ENCODE measurements around the gene CAMTA1. TPM values are rescaled to one million over a fixed set of nuclear protein-coding genes. Genes with fewer than 3 reads are reported as not detected.
A peak's percentile ranks its signal among the peaks of the same experiment; 100 is the strongest.

The CAMTA1 gene
- total and polyA plus RNA-seq, 4 donors = 90.5 to 236 (median 195) TPM

GRCh38 chr1:7624791-7625355 lies 839.6 kb downstream of the CAMTA1 start:
- DNase-seq (ENCODE audit: low read depth in 4 of 6, low spot score in 6 of 6) = no peak
- Histone ChIP-seq H3K27ac (ENCODE audit: low read depth, low read length) (no peak overlapping the region), H3K4me1 (ENCODE audit: control insufficient read depth, insufficient read depth, low read length) (peaks cover 60% of the 10 kb centered on the region), H3K9me3 (ENCODE audit: control insufficient read depth, insufficient read depth, low read length) (no peaks in the 10 kb centered on the region), H3K27me3 (ENCODE audit: control insufficient read depth, insufficient read depth, low read length) (no peaks in the 10 kb centered on the region), H3K36me3 (ENCODE audit: control insufficient read depth, insufficient read depth, low read length) (no peaks in the 10 kb centered on the region), H3K4me3 (ENCODE audit: low read depth, low read length) (no peak overlapping the region)
- WGBS (ENCODE audit: insufficient coverage) = 86% methylated on average over 7 of the region's 7 CpGs

GRCh38 chr1:7625401-7625800 lies 840.1 kb downstream of the CAMTA1 start:
- no peaks in the 10 kb centered on the region for H3K27me3 ChIP-seq (ENCODE audit: control insufficient read depth, insufficient read depth, low read length)
- 92% methylated on average over 12 of the region's 12 CpGs for WGBS (ENCODE audit: insufficient coverage)

GRCh38 chr1:7628273-7628672 lies 843.0 kb downstream of the CAMTA1 start:
- WGBS (ENCODE audit: insufficient coverage) = 83% methylated on average over 4 of the region's 4 CpGs
- Histone ChIP-seq H3K9me3 (ENCODE audit: control insufficient read depth, insufficient read depth, low read length) (no peaks in the 10 kb centered on the region), H3K27me3 (ENCODE audit: control insufficient read depth, insufficient read depth, low read length) (no peaks in the 10 kb centered on the region), H3K4me3 (ENCODE audit: low read depth, low read length) (no peak overlapping the region), H3K27ac (ENCODE audit: low read depth, low read length) (no peak overlapping the region), H3K4me1 (ENCODE audit: control insufficient read depth, insufficient read depth, low read length) (peaks cover 74% of the 10 kb centered on the region), H3K36me3 (ENCODE audit: control insufficient read depth, insufficient read depth, low read length) (peaks cover 16% of the 10 kb centered on the region)
- DNase-seq (ENCODE audit: low read depth in 4 of 6, low spot score in 6 of 6) = no peak

More at GRCh38 chr1:7625401-7625800, 840.1 kb downstream of the CAMTA1 start:
- Histone ChIP-seq H3K36me3 (ENCODE audit: control insufficient read depth, insufficient read depth, low read length) (peaks cover under 1% of the 10 kb centered on the region), H3K4me3 (ENCODE audit: low read depth, low read length) (no peak overlapping the region), H3K4me1 (ENCODE audit: control insufficient read depth, insufficient read depth, low read length) (peaks cover 64% of the 10 kb centered on the region), H3K9me3 (ENCODE audit: control insufficient read depth, insufficient read depth, low read length) (no peaks in the 10 kb centered on the region), H3K27ac (ENCODE audit: low read depth, low read length) (no peak overlapping the region)
- DNase-seq (ENCODE audit: low read depth in 4 of 6, low spot score in 6 of 6) = no peak

- H3K27me3 ChIP-seq (ENCODE audit: control insufficient read depth, insufficient read depth, low read length) = no peaks in the 10 kb centered on the region
- peaks cover 19% of the 10 kb centered on the region for H3K36me3 ChIP-seq (ENCODE audit: control insufficient read depth, insufficient read depth, low read length)
- no peak overlapping the region for H3K4me3 ChIP-seq (ENCODE audit: low read depth, low read length)
- DNase-seq (ENCODE audit: low read depth in 4 of 6, low spot score in 6 of 6) = no peak
- 73% methylated on average over 5 of the region's 8 CpGs for WGBS (ENCODE audit: insufficient coverage)
- no peak overlapping the region for H3K27ac ChIP-seq (ENCODE audit: low read depth, low read length)
- H3K4me1 ChIP-seq (ENCODE audit: control insufficient read depth, insufficient read depth, low read length) = peaks cover 71% of the 10 kb centered on the region
- H3K9me3 ChIP-seq (ENCODE audit: control insufficient read depth, insufficient read depth, low read length) = no peaks in the 10 kb centered on the region
These were observed 843.8 kb downstream of the CAMTA1 start for GRCh38 chr1:7629011-7629410.

GRCh38 chr1:7629465-7630195 lies 844.4 kb downstream of the CAMTA1 start:
- no peak overlapping the region for H3K4me3 ChIP-seq (ENCODE audit: low read depth, low read length)
- H3K36me3 ChIP-seq (ENCODE audit: control insufficient read depth, insufficient read depth, low read length) = peaks cover 21% of the 10 kb centered on the region
- H3K27me3 ChIP-seq (ENCODE audit: control insufficient read depth, insufficient read depth, low read length) = no peaks in the 10 kb centered on the region
- no peaks in the 10 kb centered on the region for H3K9me3 ChIP-seq (ENCODE audit: control insufficient read depth, insufficient read depth, low read length)
- H3K27ac ChIP-seq (ENCODE audit: low read depth, low read length) = no peak overlapping the region
- 80% methylated on average over 18 of the region's 22 CpGs for WGBS (ENCODE audit: insufficient coverage)
- peak in 1 of 6 donors; percentile 58 for DNase-seq (ENCODE audit: low read depth in 4 of 6, low spot score in 6 of 6)
- H3K4me1 ChIP-seq (ENCODE audit: control insufficient read depth, insufficient read depth, low read length) = peaks cover 64% of the 10 kb centered on the region

GRCh38 chr1:7630378-7630777 lies 845.1 kb downstream of the CAMTA1 start:
- no peaks in the 10 kb centered on the region for H3K27me3 ChIP-seq (ENCODE audit: control insufficient read depth, insufficient read depth, low read length)
- WGBS (ENCODE audit: insufficient coverage) = 60% methylated on average over 5 of the region's 8 CpGs
- peak in 1 of 6 donors; percentile 73 for DNase-seq (ENCODE audit: low read depth in 4 of 6, low spot score in 6 of 6)
- peaks cover 57% of the 10 kb centered on the region for H3K4me1 ChIP-seq (ENCODE audit: control insufficient read depth, insufficient read depth, low read length)
- H3K36me3 ChIP-seq (ENCODE audit: control insufficient read depth, insufficient read depth, low read length) = peaks cover 21% of the 10 kb centered on the region
- H3K9me3 ChIP-seq (ENCODE audit: control insufficient read depth, insufficient read depth, low read length) = no peaks in the 10 kb centered on the region
- H3K4me3 ChIP-seq (ENCODE audit: low read depth, low read length) = no peak overlapping the region
- H3K27ac ChIP-seq (ENCODE audit: low read depth, low read length) = no peak overlapping the region

GRCh38 chr1:7632176-7632575 lies 846.9 kb downstream of the CAMTA1 start:
- Histone ChIP-seq H3K4me3 (ENCODE audit: low read depth, low read length) (no peak overlapping the region), H3K36me3 (ENCODE audit: control insufficient read depth, insufficient read depth, low read length) (peaks cover 23% of the 10 kb centered on the region), H3K9me3 (ENCODE audit: control insufficient read depth, insufficient read depth, low read length) (no peaks in the 10 kb centered on the region), H3K4me1 (ENCODE audit: control insufficient read depth, insufficient read depth, low read length) (peaks cover 56% of the 10 kb centered on the region), H3K27ac (ENCODE audit: low read depth, low read length) (no peak overlapping the region), H3K27me3 (ENCODE audit: control insufficient read depth, insufficient read depth, low read length) (no peaks in the 10 kb centered on the region)
- 61% methylated on average over 5 of the region's 16 CpGs for WGBS (ENCODE audit: insufficient coverage)
- DNase-seq (ENCODE audit: low read depth in 4 of 6, low spot score in 6 of 6) = peak in 1 of 6 donors; percentile 79

- Histone ChIP-seq H3K4me1 (ENCODE audit: control insufficient read depth, insufficient read depth, low read length) (peaks cover 61% of the 10 kb centered on the region), H3K9me3 (ENCODE audit: control insufficient read depth, insufficient read depth, low read length) (no peaks in the 10 kb centered on the region), H3K27ac (ENCODE audit: low read depth, low read length) (no peak overlapping the region), H3K36me3 (ENCODE audit: control insufficient read depth, insufficient read depth, low read length) (peaks cover 25% of the 10 kb centered on the region), H3K4me3 (ENCODE audit: low read depth, low read length) (no peak overlapping the region), H3K27me3 (ENCODE audit: control insufficient read depth, insufficient read depth, low read length) (no peaks in the 10 kb centered on the region)
- peak in 1 of 6 donors; percentile 39 for DNase-seq (ENCODE audit: low read depth in 4 of 6, low spot score in 6 of 6)
- 70% methylated on average over 8 of the region's 9 CpGs for WGBS (ENCODE audit: insufficient coverage)
These were observed 847.4 kb downstream of the CAMTA1 start for GRCh38 chr1:7632681-7633080.

GRCh38 chr1:7633506-7634245 lies 848.4 kb downstream of the CAMTA1 start:
- Histone ChIP-seq H3K27me3 (ENCODE audit: control insufficient read depth, insufficient read depth, low read length) (no peaks in the 10 kb centered on the region), H3K4me1 (ENCODE audit: control insufficient read depth, insufficient read depth, low read length) (peaks cover 60% of the 10 kb centered on the region), H3K9me3 (ENCODE audit: control insufficient read depth, insufficient read depth, low read length) (no peaks in the 10 kb centered on the region), H3K4me3 (ENCODE audit: low read depth, low read length) (no peak overlapping the region), H3K36me3 (ENCODE audit: control insufficient read depth, insufficient read depth, low read length) (peaks cover 25% of the 10 kb centered on the region), H3K27ac (ENCODE audit: low read depth, low read length) (no peak overlapping the region)
- peak in 1 of 6 donors; percentile 23 for DNase-seq (ENCODE audit: low read depth in 4 of 6, low spot score in 6 of 6)
- WGBS (ENCODE audit: insufficient coverage) = 80% methylated on average over 25 of the region's 25 CpGs
